PC-3 (cell line): Measurements from ENCODE around the gene KLK13. TPM values are rescaled to one million over a fixed set of nuclear protein-coding genes. Genes with fewer than 3 reads are reported as not detected.

Experiments
- ATAC-seq: fragments of 200-7000 bp; cut with Tn5 transposase; 2 replicates; pipeline ENCODE4 v1.9.1; 2020; ENCODE audit warnings: mild to moderate bottlenecking, moderate library complexity
- BruUV-seq: library from RNA; stranded (reverse); fragments of 400-500 nt; replicated peaks from 2 replicates; lab custom pipeline; 2021; lab: Mats Ljungman, UMichigan
- CTCF ChIA-PET: fragments of 300-600 bp; sonication (Branson Sonifier 250); formaldehyde crosslinking; loops from one replicate; lab custom pipeline; 2022; ENCODE audit warnings: antibody characterized with exemption; lab: Charles Lee
- POLR2A ChIA-PET: fragments of 300-600 bp; sonication (Branson Sonifier 250); formaldehyde crosslinking; loops from one replicate; lab custom pipeline; 2022; ENCODE audit warnings: antibody characterized with exemption; ENCODE audit not compliant: unreplicated experiment; lab: Charles Lee
- DNase-seq: peaks from one replicate; pipeline ENCODE4 v3.0.0-alpha.2; 2015
- H2AFZ ChIP-seq: fragments of 300-600 bp; sonication (generic); 2 replicates; pipeline ENCODE4 v1.6.0; 2016; ENCODE audit warnings: antibody characterized with exemption, low read length
- H3F3A ChIP-seq: fragments of 300-600 bp; sonication (generic); one replicate; pipeline ENCODE4 v1.6.0; 2017; ENCODE audit warnings: antibody characterized with exemption, low read length, control low read depth, mild to moderate bottlenecking; ENCODE audit not compliant: unreplicated experiment
- H3K27ac ChIP-seq: fragments of 300-600 bp; sonication (generic); 2 replicates; pipeline ENCODE4 v1.5.1; 2016; ENCODE audit warnings: mild to moderate bottlenecking, low read length
- H3K27me3 ChIP-seq: fragments of 300-600 bp; sonication (generic); 2 replicates; pipeline ENCODE4 v1.6.1; 2016; ENCODE audit warnings: low read length, mixed read lengths
- H3K36me3 ChIP-seq: fragments of 300-600 bp; sonication (generic); 2 replicates; pipeline ENCODE4 v1.6.1; 2016; ENCODE audit warnings: low read depth, mixed run types, low read length, mixed read lengths
- H3K4me1 ChIP-seq: fragments of 300-600 bp; sonication (generic); 2 replicates; pipeline ENCODE4 v1.5.1; 2016; ENCODE audit warnings: low read length; ENCODE audit not compliant: insufficient read depth
- H3K4me2 ChIP-seq: fragments of 300-600 bp; sonication (generic); 2 replicates; pipeline ENCODE4 v1.6.0; 2016; ENCODE audit warnings: low read length
- H3K4me3 ChIP-seq: fragments of 300-600 bp; sonication (generic); 2 replicates; pipeline ENCODE4 v1.5.1; 2016; ENCODE audit warnings: mild to moderate bottlenecking, low read length, mixed read lengths
- H3K79me2 ChIP-seq: fragments of 300-600 bp; sonication (generic); 2 replicates; pipeline ENCODE4 v1.6.1; 2017; ENCODE audit warnings: low read length, mixed read lengths
- H3K9ac ChIP-seq: fragments of 300-600 bp; sonication (generic); 2 replicates; pipeline ENCODE4 v1.6.0; 2016; ENCODE audit warnings: mild to moderate bottlenecking, low read length
- H3K9me2 ChIP-seq: fragments of 300-600 bp; sonication (generic); replicated peaks from 2 replicates; pipeline ENCODE4 v1.6.1; 2016; ENCODE audit warnings: mixed run types, low read length, mixed read lengths
- H3K9me3 ChIP-seq: fragments of 300-600 bp; sonication (generic); 2 replicates; pipeline ENCODE4 v1.6.1; 2016; ENCODE audit warnings: low read length, mixed read lengths
- H4K20me1 ChIP-seq: fragments of 300-600 bp; sonication (generic); 2 replicates; pipeline ENCODE4 v1.6.1; 2016; ENCODE audit warnings: low read length, mixed read lengths
- EZH2 ChIP-seq: fragments of 300-600 bp; sonication (generic); IDR thresholded peaks from one replicate; pipeline ENCODE4 v1.6.1; 2017; ENCODE audit warnings: antibody characterized with exemption, mild to moderate bottlenecking, low read length; ENCODE audit not compliant: unreplicated experiment
- EZH2phosphoT487 ChIP-seq: fragments of 300-600 bp; sonication (generic); IDR thresholded peaks from 2 replicates; pipeline ENCODE4 v1.6.1; 2018; ENCODE audit warnings: mild to moderate bottlenecking, antibody characterized with exemption, low read length, borderline replicate concordance
- intact Hi-C: fragments of 100-400 bp; cut with micrococcal nuclease; formaldehyde crosslinking; loops from 2 replicates; pipeline ENCODE4 v1.9.0; 2023
- total RNA-seq: library from RNA; depleted of rRNA; stranded (reverse); fragments of >200 nt; gene quantifications from 2 replicates; pipeline ENCODE4 v1.2.3, GENCODE V29; 2014
- TF ChIP-seq, protein P1 (sequence below): fragments of 300-600 bp; sonication (generic); conservative IDR thresholded peaks from 2 replicates; pipeline ENCODE4 v1.5.1; 2017; ENCODE audit warnings: antibody characterized with exemption, low read depth, mild to moderate bottlenecking, low read length

The KLK13 gene
- total RNA-seq, 1 experiment from 2014 or later, result not detected

DNA sequence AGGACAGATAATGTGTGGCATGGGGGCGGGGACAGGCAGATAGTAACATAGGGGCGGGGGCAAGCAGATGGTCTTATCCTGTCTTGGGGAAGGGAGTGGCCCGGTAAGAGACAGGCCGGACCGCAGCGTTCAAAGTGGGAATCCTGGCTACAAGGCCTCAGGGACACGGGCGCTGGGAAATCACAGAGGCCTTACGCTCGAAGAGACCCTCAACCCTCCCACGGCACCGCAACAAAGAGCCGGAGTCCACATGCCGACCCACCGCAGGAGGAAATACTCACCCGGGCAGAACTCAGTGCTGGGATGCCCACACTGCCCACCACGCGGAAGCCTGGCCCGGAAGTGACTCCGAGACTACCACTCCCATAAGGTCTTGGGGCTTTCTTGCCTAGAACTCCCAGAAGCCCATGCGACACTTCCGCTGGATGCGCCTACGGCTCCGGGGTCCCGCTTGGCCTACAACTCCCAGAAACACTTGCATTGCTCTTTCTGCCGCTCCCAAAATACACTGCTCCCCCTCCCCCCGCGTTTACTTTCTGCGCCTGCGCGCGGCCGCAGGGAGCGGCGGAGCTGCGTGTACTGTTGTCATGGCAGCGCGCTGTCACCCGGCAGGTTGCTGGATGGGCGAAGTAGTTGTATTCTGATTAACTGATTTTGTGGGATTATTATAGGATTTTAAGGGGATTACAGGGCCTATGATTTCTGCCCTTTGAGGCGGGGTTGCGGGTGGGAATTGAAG is 43.3 kb upstream of the KLK13 start, which contains the start of gene CTU1:
TSS of gene CTU1 (minus strand) at position 344 of the 739 bp plus-strand sequence. CDS start 3,840 bp downstream, outside the sequence.
- peaks cover 40% of the 10 kb centered on the region for H3K79me2 ChIP-seq
- intact Hi-C loops, result loop anchor here (5.0 kb wide), 1 partner anchor 306 kb away; no protein-coding TSS in a partner anchor
- H4K20me1 ChIP-seq, result no peaks in the 10 kb centered on the region
- peaks cover 6% of the 10 kb centered on the region for H3K36me3 ChIP-seq
- H3K4me2 ChIP-seq, result peak within 1 kb of the TSS; percentile 96
- no peak for TF ChIP-seq EZH2
- TF ChIP-seq, protein P1, sequence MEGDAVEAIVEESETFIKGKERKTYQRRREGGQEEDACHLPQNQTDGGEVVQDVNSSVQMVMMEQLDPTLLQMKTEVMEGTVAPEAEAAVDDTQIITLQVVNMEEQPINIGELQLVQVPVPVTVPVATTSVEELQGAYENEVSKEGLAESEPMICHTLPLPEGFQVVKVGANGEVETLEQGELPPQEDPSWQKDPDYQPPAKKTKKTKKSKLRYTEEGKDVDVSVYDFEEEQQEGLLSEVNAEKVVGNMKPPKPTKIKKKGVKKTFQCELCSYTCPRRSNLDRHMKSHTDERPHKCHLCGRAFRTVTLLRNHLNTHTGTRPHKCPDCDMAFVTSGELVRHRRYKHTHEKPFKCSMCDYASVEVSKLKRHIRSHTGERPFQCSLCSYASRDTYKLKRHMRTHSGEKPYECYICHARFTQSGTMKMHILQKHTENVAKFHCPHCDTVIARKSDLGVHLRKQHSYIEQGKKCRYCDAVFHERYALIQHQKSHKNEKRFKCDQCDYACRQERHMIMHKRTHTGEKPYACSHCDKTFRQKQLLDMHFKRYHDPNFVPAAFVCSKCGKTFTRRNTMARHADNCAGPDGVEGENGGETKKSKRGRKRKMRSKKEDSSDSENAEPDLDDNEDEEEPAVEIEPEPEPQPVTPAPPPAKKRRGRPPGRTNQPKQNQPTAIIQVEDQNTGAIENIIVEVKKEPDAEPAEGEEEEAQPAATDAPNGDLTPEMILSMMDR, result no peak
- no peak for TF ChIP-seq EZH2phosphoT487
- H3K9ac ChIP-seq, result peak within 1 kb of the TSS; percentile 90
- no peaks in the 10 kb centered on the region for H3K9me3 ChIP-seq
- H2AFZ ChIP-seq, result peak within 1 kb of the TSS; percentile 88
- no peaks in the 10 kb centered on the region for H3F3A ChIP-seq
- peak; percentile 100 for DNase-seq
- ChIA-PET CTCF (interaction anchor here (0.5 kb wide), 1 partner anchor 51 kb away, joined by 3 read pairs; no protein-coding TSS in a partner anchor), POLR2A (interaction anchor here (0.6 kb wide), 1 partner anchor 9 kb away, joined by 4 read pairs; no protein-coding TSS in a partner anchor)
- H3K4me1 ChIP-seq, result peaks cover 17% of the 10 kb centered on the region; the same call in 1 of the 2 replicates
- H3K27ac ChIP-seq, result peak within 1 kb of the TSS; percentile 39
- peaks cover 4% of the 10 kb centered on the region; the same call in 1 of the 2 replicates for H3K27me3 ChIP-seq
- peak; percentile 99 for ATAC-seq
- no peaks in the 10 kb centered on the region for H3K9me2 ChIP-seq
- BruUV-seq, result no TSS peak
- H3K4me3 ChIP-seq, result peak within 1 kb of the TSS; percentile 91

DNA sequence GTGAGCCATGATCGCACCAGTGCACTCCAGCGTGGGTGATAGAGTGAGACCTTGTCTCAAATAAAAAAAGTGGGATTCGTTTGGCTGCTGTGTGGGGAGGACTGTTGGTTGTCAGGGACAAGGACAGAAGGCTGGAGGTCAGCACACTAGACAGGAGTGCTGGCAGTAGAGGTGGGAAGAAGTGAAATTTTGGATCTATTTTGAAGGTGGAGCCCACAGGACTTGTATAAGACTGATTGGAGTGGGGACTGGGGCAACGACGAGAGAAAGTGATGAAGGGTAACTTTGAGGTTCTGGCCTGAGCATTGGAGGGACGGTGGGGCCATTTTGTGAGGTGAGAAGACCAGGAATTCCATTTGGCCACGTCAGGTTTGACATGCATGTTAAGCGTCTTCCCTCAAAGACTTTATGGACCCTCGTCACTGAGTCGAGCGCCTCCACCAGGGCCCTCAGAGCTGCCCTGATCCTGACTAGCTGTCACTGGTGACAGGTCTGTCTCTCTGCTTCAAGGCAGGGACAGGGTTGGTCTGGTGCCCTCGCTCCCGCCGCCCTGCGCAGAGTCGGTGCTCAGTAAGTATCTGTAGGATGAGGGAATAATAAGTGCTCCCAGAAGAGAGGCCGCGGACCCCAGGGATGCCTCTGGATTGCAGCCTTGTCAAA is 42.6 kb upstream of the KLK13 start:
- ATAC-seq (peak; percentile 9), DNase-seq (peak; percentile 40)
- TSS peak; percentile 65 for BruUV-seq
- Histone ChIP-seq H3K79me2 (peaks cover 45% of the 10 kb centered on the region), H3K9me2 (no peaks in the 10 kb centered on the region), H3K27ac (peak overlapping the region; percentile 39), H3F3A (no peaks in the 10 kb centered on the region), H3K36me3 (peaks cover 12% of the 10 kb centered on the region), H3K9me3 (no peaks in the 10 kb centered on the region), H3K4me1 (peaks cover 17% of the 10 kb centered on the region; the same call in 1 of the 2 replicates), H3K9ac (peak overlapping the region; percentile 90), H3K4me3 (peak overlapping the region; percentile 91), H3K27me3 (no peaks in the 10 kb centered on the region), H2AFZ (peak overlapping the region; percentile 70), H4K20me1 (peaks cover 4% of the 10 kb centered on the region), H3K4me2 (peak overlapping the region; percentile 96)
- intact Hi-C loops, result loop anchor here (5.0 kb wide), 1 partner anchor 305 kb away; no protein-coding TSS in a partner anchor
- TF ChIP-seq, protein P1, result peak; percentile 31
- TF ChIP-seq EZH2phosphoT487, result no peak
- POLR2A ChIA-PET, result no interaction called here
- CTCF ChIA-PET, result no interaction called here
